ENCODE results near the gene TMEM132E. TPM values are rescaled to one million over a fixed set of nuclear protein-coding genes. Genes with fewer than 3 reads are reported as not detected.

TMEM132E gene
- total and polyA plus RNA-seq, 2 of the 8 experiments (the other 6 are each of a cell fraction or from before 2014, with no cell fraction given) = 0.45 to 0.60 TPM

- DNase-seq (ENCODE audit: low read depth in 1 of 2, low spot score in 2 of 2) = peak in 1 of 2 experiments; percentile 16
- Histone ChIP-seq H2BK20ac (ENCODE audit: low read length) (no peak overlapping the region), H3K14ac (ENCODE audit: insufficient read length) (no peak overlapping the region), H2BK15ac (ENCODE audit: low read length) (no peak overlapping the region), H2AK5ac (ENCODE audit: low read depth, low read length) (no peak overlapping the region), H3K9ac (replicated peaks in 1 of 4; ENCODE audit: extremely low read depth in 1 of 4, low read depth in 3 of 4, low read length in 3 of 4) (no peak overlapping the region), H3K4me1 (replicated peaks in 1 of 4; ENCODE audit: control insufficient read depth in 3 of 4, insufficient read depth in 4 of 4, low read length in 3 of 4) (peaks cover 0 to 3% (median 0%) of the 10 kb centered on the region in 4 experiments; a peak in 1 of 7 replicates), H2AFZ (ENCODE audit: low read length) (no peak overlapping the region), H2BK5ac (ENCODE audit: low read depth, low read length) (no peak overlapping the region), H3K9me3 (ENCODE audit: insufficient read depth in 2 of 2, low read depth in 1 of 2, low read length in 1 of 2) (no peaks in the 10 kb centered on the region), H4K20me1 (replicated peaks in 1 of 2; ENCODE audit: control insufficient read depth in 1 of 2, insufficient read depth in 2 of 2, low read length in 2 of 2) (no peaks in the 10 kb centered on the region), H3K27ac (ENCODE audit: low read depth, low read length) (no peak overlapping the region), H4K91ac (replicated peaks; ENCODE audit: insufficient read length, low read length) (no peak overlapping the region), H4K5ac (ENCODE audit: insufficient read length, low read depth, low read length) (no peak overlapping the region), H3K79me1 (ENCODE audit: low read depth, low read length) (no peaks in the 10 kb centered on the region), H3K4ac (replicated peaks; ENCODE audit: insufficient read length, low read depth, low read length) (no peak overlapping the region), H3K23ac (ENCODE audit: insufficient read length) (no peak overlapping the region), H3K4me3 (ENCODE audit: extremely low read depth in 1 of 4, insufficient read depth in 2 of 4, low read depth in 3 of 4, low read length in 4 of 4) (no peak overlapping the region), H3K18ac (ENCODE audit: extremely low read depth, low read length) (no peak overlapping the region), H3K79me2 (ENCODE audit: control insufficient read depth in 1 of 2, insufficient read depth in 2 of 2, low read length in 2 of 2) (no peaks in the 10 kb centered on the region), H3K27me3 (replicated peaks in 1 of 4; ENCODE audit: control insufficient read depth in 3 of 4, extremely low read depth in 1 of 4, insufficient read depth in 3 of 4, low read length in 3 of 4) (no peaks in the 10 kb centered on the region; a peak in 1 of 7 replicates), H3K23me2 (ENCODE audit: low read depth, low read length) (no peaks in the 10 kb centered on the region), H4K8ac (ENCODE audit: extremely low read depth, insufficient read depth, low read length) (no peak overlapping the region), H2BK120ac (replicated peaks; ENCODE audit: low read depth, low read length) (no peak overlapping the region), H3K56ac (replicated peaks; ENCODE audit: insufficient read length, low read depth, low read length) (no peak overlapping the region), H3K4me2 (ENCODE audit: insufficient read depth in 1 of 2, low read depth in 2 of 2, low read length in 2 of 2) (no peak overlapping the region), H2BK12ac (ENCODE audit: low read depth, low read length) (no peak overlapping the region), H3K36me3 (ENCODE audit: control insufficient read depth in 2 of 4, insufficient read depth in 4 of 4, low read length in 3 of 4) (no peaks in the 10 kb centered on the region)
- 91% methylated on average over 7 of the region's 7 CpGs; no CpG with 5 or more reads in 1 of the 2 experiments for WGBS, 2 experiments (ENCODE audit: extremely low coverage in 1 of 2, insufficient coverage in 1 of 2, insufficient read length in 1 of 2, insufficient replicate concordance in 2 of 2, low coverage in 1 of 2, low lambda C conversion rate in 2 of 2, missing lambda C conversion rate in 1 of 2)
- no peak for FAIRE-seq
- ChIA-PET CTCF (ENCODE audit: partially characterized antibody) (interaction anchor here (0.6 kb wide), 1 partner anchor 40 kb away, joined by 3 read pairs; no protein-coding TSS in a partner anchor), POLR2A (ENCODE audit: partially characterized antibody) (no interaction called here)
- no peak for TF ChIP-seq MAX (IDR thresholded peaks at IDR 0.05)
- TF ChIP-seq TCF12 (IDR thresholded peaks at IDR 0.05; ENCODE audit: low read depth, low read length) = no peak
These were observed 94.9 kb downstream of the TMEM132E start for GRCh38 chr17:34673995-34674890.

Data from H1 (cell line).